ENCODE results near the gene PKIB.
"Not testable (repeated sequence)": the region's sequence is repeated elsewhere in the genome, so short reads cannot be mapped to it uniquely, and the experiment has no call there.

The PKIB gene

GRCh38 chr6:122710908-122711635 is 100.9 kb downstream of the PKIB start:
- DNase-seq (ENCODE audit: low spot score) = no peak

GRCh38 chr6:122712093-122712447 is 101.9 kb downstream of the PKIB start:
- no peak for DNase-seq (ENCODE audit: low spot score)

- peak; percentile 12 for DNase-seq (ENCODE audit: low spot score)
Measured at GRCh38 chr6:122712448-122713137, 102.4 kb downstream of the PKIB start.

GRCh38 chr6:122713138-122713537 is 102.9 kb downstream of the PKIB start:
- no peak for DNase-seq (ENCODE audit: low spot score)

- DNase-seq (ENCODE audit: low spot score) = peak; percentile 11
Measured at GRCh38 chr6:122714059-122714458, 103.9 kb downstream of the PKIB start.

GRCh38 chr6:122715725-122716124 is 105.5 kb downstream of the PKIB start:
- DNase-seq (ENCODE audit: low spot score) = no peak

- no peak for DNase-seq (ENCODE audit: low spot score)
Measured at GRCh38 chr6:122717350-122717749, 107.1 kb downstream of the PKIB start.

- DNase-seq (ENCODE audit: low spot score) = no peak
Measured at GRCh38 chr6:122718616-122719015, 108.4 kb downstream of the PKIB start.

- no peak for DNase-seq (ENCODE audit: low spot score)
Measured at GRCh38 chr6:122719176-122719575, 109.0 kb downstream of the PKIB start.

GRCh38 chr6:122722746-122723145 is 112.5 kb downstream of the PKIB start:
- DNase-seq (ENCODE audit: low spot score) = no peak

- peak; percentile 19 for DNase-seq (ENCODE audit: low spot score)
Measured at GRCh38 chr6:122726649-122727048, 116.4 kb downstream of the PKIB start.

GRCh38 chr6:122727244-122727643 is 117.0 kb downstream of the PKIB start:
- DNase-seq (ENCODE audit: low spot score) = no peak

- DNase-seq (ENCODE audit: low spot score) = no peak
Measured at GRCh38 chr6:122730334-122730733, 120.1 kb downstream of the PKIB start.

- peak; percentile 9 for DNase-seq (ENCODE audit: low spot score)
Measured at GRCh38 chr6:122730775-122731386, 120.7 kb downstream of the PKIB start.

GRCh38 chr6:122733259-122733658 is 123.1 kb downstream of the PKIB start:
- DNase-seq (ENCODE audit: low spot score) = no peak

- DNase-seq (ENCODE audit: low spot score) = no peak
Measured at GRCh38 chr6:122734529-122735395, 124.6 kb downstream of the PKIB start.

GRCh38 chr6:122735582-122735981 is 125.4 kb downstream of the PKIB start:
- no peak for DNase-seq (ENCODE audit: low spot score)

- no peak for DNase-seq (ENCODE audit: low spot score)
Measured at GRCh38 chr6:122736163-122736562, 126.0 kb downstream of the PKIB start.

- DNase-seq (ENCODE audit: low spot score) = no peak
Measured at GRCh38 chr6:122736616-122737015, 126.4 kb downstream of the PKIB start.

GRCh38 chr6:122740091-122740490 is 129.9 kb downstream of the PKIB start:
- no peak for DNase-seq (ENCODE audit: low spot score)

GRCh38 chr6:122740936-122741335 is 130.7 kb downstream of the PKIB start:
- DNase-seq (ENCODE audit: low spot score) = no peak

GRCh38 chr6:122744247-122744646 is 134.0 kb downstream of the PKIB start:
- not testable (repeated sequence) for DNase-seq (ENCODE audit: low spot score)

All from hematopoietic multipotent progenitor cell treated with erythropoietin and hydrocortisone succinate and interleukin-3 and kit ligand, for 17 days (in vitro differentiated cells).